NCI-H187 treated with DMSO at 0.1 percent for 48 hours (cell line): ENCODE data around the gene ARSI.
"Not testable (repeated sequence)": the region's sequence is repeated elsewhere in the genome, so short reads cannot be mapped to it uniquely, and the experiment has no call there.

Experiments
- DNase-seq: peaks from one replicate; lab custom pipeline; 2025; lab: John Stamatoyannopoulos, UW

The ARSI gene

DNA sequence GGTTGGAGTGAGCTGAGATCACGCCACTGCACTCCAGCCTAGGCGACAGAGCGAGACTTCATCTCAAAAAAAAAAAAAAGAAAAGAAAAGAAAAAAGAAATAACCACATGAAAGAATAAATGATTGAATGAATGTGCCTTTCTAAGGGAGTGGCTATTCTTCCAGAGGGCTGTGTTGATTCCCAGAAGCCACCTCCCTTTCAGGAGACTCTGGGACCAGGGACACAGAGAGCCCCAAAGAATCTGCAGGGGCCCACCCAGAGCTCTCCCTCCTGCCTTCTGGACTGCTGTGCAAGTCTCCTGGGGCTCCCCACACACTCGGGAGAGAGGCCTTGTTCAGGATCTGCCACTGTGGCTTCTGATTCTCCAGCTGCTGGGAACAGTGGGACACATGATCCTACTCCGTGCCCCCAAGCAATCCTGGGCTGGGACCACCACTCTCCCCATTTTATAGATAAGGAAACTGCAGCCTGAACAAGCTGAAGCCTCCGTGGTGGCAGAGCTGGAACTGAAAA is 36.8 kb downstream of the ARSI start:
- DNase-seq: no peak

GRCh38 chr5:150264667-150265603 is 37.8 kb downstream of the ARSI start:
- DNase-seq: no peak

DNA sequence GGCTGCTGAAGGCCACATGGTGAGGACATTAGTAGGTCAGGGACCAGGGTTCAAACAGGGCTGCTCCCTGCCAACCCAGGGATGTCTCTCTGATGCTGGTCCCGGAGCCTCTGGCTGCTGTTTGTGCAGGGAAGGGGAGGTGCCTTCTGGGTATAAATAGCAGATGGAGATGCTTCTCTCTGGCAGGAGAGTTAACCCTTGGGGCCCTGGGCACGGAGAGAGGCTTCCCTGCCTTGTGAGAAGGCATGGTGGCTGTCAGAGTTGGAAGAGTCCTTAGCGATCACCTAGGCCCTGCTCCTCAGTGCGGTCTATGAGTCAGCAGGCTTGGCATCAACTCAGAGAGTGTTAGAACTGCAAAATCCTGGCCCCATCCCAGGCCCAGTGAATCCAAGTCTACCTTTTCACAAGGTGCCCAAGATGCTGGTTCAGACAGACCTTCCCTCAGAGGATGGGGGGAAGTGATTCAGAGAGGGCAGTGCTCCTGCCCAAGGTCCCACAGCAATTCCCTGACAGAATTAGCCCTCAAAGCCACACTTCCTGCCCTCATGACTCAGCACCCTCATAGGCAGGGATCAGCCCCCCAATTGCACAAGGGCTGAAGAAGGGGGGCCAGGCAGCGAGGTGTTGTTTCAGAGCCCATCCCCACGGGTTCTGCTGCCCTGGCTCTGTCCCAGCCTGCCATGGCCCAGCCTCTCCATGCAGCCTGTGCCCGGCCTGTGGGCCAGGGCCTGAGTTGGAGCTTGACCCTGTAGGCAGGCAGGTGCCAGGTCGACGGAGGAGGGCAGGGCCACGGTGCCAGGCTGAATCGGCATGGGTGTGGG is 38.7 kb downstream of the ARSI start:
- DNase-seq: no peak

- DNase-seq: no peak
Observed at GRCh38 chr5:150263375-150263775, 39.3 kb downstream of the ARSI start.

GRCh38 chr5:150262502-150262901 is 40.2 kb downstream of the ARSI start:
- no peak for DNase-seq

DNA sequence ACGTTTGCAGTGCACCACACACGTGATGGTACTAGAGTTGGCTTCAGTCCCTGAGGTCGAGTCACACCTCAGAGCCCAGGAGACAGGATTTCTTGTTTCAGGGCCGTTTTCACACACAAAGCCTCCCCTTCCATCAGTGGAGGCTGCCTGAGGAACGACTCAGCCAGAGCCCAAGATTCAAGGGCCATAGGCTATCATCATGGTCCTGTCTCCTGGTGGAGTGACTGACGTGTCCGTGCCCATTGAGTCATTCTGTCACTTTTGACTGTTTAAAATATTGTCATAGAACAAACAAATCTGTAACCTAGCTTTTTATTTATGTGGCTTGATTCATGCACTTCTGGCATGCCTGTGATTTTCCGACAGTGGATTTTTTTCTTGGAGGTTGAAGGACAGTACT is 41.5 kb downstream of the ARSI start:
- no peak for DNase-seq

DNA sequence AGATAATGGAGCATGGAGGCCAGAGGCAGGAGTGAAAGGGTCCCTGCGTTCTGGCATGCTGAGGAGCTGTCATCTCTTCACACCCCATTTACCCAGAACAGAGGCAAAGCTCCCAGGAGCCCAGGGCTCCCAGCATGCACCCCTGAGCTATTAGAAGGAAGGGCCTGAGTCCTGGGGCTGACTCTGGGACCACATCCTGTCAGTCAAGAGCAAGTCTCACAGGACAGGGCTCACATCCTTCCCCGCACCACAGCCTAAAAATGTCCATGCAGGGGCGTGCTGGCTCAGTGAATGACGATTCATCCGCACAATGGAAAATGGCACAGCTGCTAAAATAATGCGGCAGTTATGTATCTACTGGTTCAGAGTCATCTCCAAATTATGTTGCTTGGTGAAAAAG is 44.6 kb downstream of the ARSI start:
- DNase-seq: no peak

- DNase-seq: no peak
Observed at GRCh38 chr5:150257424-150257823, 45.3 kb downstream of the ARSI start.

GRCh38 chr5:150256410-150257064 is 46.2 kb downstream of the ARSI start:
- no peak for DNase-seq

GRCh38 chr5:150255659-150256409 is 46.9 kb downstream of the ARSI start:
- DNase-seq: no peak

- no peak for DNase-seq
Observed at GRCh38 chr5:150254774-150255173, 47.9 kb downstream of the ARSI start.

DNA sequence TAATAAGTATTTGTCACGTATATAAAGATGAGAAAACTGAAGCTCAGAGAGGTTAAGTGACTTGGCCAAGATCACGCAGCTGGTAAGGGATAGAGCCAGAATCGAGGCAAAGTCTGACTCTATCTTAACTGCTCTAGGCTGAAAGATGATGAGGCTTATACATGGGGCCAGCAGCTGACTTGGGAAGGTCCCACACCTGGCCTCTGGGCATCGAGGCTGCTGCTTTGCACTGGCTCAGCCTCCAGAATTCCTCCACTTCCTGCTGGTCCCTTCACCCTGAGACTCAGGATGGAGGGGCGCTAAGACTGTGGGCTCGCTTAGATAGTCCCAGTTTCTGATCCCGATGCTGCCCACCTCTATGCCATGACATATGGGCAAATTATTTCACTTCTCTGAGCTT is 48.3 kb downstream of the ARSI start:
- no peak for DNase-seq

DNA sequence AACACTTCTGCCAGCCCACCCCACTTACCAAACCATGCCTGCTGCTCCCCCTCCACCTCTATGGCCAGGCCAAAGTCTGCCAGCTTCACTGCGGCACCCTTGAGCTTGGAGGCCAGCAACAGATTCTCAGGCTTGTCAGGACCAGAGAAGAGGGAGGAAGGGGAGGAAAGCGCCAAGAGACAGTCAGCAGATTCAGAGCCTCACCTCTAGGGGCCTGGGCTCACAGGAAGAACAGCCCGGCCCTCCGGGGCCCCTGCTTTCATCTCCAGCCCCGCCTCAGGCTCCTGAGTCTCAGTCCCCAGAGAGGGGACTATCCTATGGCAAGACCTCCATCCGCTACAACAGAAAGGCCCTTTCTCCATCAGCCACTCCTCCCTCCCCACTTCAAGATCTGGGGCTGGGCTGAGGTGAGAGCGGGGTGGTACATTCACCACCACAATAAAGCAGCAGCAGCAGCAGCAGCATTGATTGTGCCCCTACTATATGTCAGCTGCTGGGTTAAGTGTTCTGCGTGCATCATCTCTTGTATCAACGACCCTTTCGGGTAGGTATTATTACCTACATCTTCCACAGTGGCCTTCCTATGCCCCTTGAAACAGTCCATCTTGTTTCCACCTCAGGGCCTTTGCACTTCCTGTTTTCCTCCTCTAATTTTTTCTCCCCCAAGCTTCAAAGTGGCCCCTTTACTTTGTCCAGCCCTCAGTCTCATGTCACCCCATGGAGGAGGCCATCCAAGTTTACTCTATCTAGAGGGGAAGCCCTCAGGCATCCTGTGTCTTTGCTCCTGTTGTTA is 49.1 kb downstream of the ARSI start:
- DNase-seq: no peak

DNA sequence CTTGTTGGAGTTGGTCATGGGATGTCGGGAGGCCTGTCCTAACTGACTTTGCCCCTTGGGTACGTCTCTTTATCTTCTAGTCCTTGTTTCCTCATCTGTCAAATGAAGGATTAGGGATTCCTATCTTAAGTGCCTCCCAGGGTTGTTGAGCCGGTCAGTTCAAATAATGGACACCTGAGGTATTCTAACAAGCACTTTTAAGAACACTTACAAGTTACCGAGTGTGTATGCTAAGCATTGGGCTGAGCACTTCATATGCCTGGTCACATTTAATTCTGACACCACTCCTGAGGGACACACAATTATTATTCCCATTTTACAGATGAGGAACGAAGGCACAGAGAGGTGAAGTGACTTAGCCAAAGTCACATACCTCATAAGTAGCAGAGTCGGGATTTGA is 50.2 kb downstream of the ARSI start:
- no peak for DNase-seq

DNA sequence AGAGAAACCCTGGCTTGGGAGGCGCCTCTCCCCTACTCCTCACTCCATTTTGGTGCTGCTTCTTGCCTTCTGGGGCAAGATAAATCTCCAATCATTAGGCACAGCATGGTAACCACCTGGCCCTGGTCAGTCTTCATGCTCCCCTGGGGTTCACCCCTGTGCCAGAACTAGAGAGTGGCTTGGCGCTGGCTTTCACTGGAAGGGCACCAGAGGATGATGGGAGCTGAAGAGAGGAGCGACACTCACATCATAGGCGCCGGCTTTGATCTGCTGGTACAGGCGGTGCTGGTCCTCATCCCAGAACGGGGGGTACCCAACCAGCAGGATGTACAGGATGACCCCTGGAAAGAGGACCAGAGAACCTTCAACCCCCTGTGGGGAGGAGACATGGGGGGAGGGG is 51.2 kb downstream of the ARSI start:
- DNase-seq: no peak

GRCh38 chr5:150249744-150250143 is 53.0 kb downstream of the ARSI start:
- no peak for DNase-seq

DNA sequence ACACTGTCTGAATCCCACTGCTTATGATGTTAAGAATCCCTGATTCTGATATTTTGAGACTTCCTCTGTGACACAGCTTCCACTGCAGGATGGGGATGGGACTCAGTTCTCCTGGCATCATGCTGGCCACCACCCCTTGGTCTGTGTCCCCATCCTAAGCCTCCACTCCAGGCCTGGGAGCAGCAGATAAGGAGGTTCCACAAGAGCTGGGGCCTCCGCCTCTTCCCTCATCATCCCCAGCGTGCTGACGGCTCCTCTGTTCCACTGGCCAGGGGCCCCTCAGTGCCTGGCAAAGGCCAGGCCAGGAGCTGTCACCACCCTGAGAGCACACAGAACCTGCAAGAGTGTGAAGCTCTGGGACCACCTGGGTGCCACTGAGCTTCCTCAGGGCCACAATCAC is 53.8 kb downstream of the ARSI start:
- DNase-seq: no peak

- not testable (repeated sequence) for DNase-seq
Observed at GRCh38 chr5:150248493-150248892, 54.2 kb downstream of the ARSI start.

DNA sequence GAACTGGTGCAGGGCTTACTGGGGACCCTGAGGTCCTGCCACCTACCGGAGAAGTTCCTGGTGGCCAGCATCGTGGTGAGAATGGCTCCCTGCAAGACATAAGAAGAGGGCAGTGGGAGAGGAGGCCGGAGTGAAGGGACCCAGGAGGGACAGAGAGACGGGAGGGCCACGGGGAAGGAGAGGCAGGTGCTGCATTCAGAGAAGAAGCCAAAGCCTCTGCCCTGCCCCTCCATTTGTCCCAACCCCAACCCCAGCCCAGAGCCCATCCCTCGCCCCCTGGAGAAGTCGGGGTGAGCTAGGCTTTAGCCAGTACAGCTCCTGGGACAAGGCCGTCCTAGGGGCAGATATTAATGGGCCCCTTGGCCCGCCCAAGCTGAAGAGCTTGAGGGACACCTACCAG is 55.0 kb downstream of the ARSI start:
- DNase-seq: no peak

DNA sequence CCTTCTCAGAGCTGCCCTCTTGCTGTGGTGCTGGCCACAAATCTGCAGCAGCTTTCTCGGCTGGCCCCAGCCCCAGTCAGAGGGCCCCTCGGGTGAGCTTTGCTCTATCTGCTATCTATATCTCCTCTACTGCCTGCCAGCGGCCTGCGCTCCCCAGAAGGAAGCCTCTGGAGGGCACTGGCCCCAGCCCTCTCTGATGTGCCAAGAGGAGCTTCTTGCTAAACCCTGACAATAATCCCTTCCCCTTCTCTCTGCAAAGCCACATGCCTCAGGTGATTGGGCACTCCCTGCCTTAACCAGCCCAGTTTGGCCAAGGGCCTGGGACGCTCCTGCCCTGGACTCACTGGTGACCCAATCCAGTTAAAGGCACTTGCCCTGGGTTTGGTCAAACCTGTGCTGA is 55.9 kb downstream of the ARSI start:
- no peak for DNase-seq

DNA sequence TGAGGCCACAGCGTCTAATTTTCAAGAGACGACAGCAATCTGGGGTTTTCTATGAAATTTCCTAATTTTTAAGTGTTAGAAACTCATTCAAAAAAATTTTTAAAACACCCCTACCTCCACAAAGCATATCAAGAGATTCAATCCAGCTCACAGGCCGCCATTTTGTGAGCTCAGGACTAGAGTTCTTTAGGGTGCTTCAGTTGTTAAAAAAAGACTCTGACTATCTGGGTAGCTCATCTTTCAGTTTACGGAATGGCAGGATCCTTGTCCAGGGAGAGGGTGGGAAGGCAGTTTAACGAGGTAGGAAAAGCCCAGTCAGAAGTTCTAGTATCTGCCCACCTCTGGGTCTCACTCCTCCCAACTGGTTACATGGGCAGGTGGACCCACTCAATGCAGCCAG is 56.3 kb downstream of the ARSI start:
- no peak for DNase-seq
